Posterior vena cava (tissue), 2 donors: ENCODE results near the gene DELE1. TPM values are rescaled to one million over a fixed set of nuclear protein-coding genes. Genes with fewer than 3 reads are reported as not detected.
A peak's percentile ranks its signal among the peaks of the same experiment; 100 is the strongest.
"Not testable (repeated sequence)": the region's sequence is repeated elsewhere in the genome, so short reads cannot be mapped to it uniquely, and the experiment has no call there.

Experiments
- DNase-seq: peaks from one replicate; pipeline ENCODE4 v3.0.0-alpha.2; 2020; ENCODE audit warnings: low spot score
- intact Hi-C, 2 donors: fragments of 100-400 bp; cut with DNase I; formaldehyde crosslinking; loops; one replicate each; pipeline versions ENCODE4 v1.14.1 to v1.14.2; 2022 to 2023
- total RNA-seq, 2 donors: library from RNA; stranded (reverse); fragmentation: NEBNext Ultra II Directional; extraction: Animal tissue kit (Norgen Biotek cat#: 25700); gene quantifications; one replicate each; pipeline ENCODE4 v1.2.1, GENCODE V29; 2021
- donor health status: DM: yes; HTN: yes; CAD: no.
- donor health status: DM: yes; HTN: yes; CAD: no.

The DELE1 gene
- total RNA-seq, 2 donors from 2014 or later, result 46.4 to 49.6 TPM

- intact Hi-C loops, result no loop called here
Measured at GRCh38 chr5:141915881-141916336, 7.8 kb upstream of the DELE1 start.

GRCh38 chr5:141916522-141916921, 7.1 kb upstream of the DELE1 start:
- DNase-seq, result no peak
- intact Hi-C loops, result no loop called here

More at GRCh38 chr5:141915881-141916336, 7.8 kb upstream of the DELE1 start:
- no peak for DNase-seq

DNA sequence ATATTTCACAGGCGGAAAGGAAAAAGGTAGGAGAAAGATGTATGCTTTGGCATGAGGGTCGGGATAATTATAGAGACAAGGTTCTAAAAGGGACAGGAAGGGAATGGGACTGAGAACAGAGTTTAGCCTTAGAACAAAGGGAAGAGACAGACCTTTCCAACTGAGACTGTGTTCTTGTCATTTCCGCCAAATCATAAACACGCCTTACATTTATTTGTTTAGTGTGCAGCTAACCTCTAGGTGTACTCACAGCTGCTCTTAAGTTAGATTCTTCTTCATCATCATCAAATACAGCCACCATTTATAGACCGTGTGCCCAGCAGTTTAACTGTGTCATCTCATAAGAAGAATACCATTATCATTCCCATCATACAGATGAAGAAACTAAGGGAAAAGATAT, 5.9 kb upstream of the DELE1 start:
- intact Hi-C loops, result no loop called here
- no peak for DNase-seq

GRCh38 chr5:141919218-141920119, 4.2 kb upstream of the DELE1 start:
- peak; percentile 15 for DNase-seq
- intact Hi-C loops, result no loop called here

DNA sequence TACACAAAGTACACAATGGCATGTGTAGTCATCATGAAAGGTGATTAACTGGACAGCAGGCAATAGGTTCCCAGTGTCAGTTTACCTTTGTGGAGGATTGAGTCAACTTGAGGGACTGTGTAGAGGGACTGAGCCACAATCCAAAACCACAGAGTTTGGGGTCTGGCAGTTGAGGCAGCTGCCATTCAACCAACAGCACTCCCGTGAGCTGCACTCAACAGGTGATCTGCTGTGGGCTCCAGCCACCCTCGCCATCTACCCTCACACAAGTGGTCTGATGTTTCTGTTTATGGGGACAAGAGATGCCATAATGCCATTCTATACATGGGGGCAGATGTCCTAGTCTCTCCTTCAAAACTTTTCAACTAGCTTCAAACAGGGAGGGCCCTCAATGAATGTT, 2.9 kb upstream of the DELE1 start:
- peak; percentile 58 for DNase-seq
- intact Hi-C loops, result no loop called here

GRCh38 chr5:141922827-141923447, 734 bp upstream of the DELE1 start:
- intact Hi-C loops, result not testable (repeated sequence)
- peak; percentile 69 for DNase-seq

- intact Hi-C loops, result no loop called here
Measured at GRCh38 chr5:141926434-141926833, 2.8 kb downstream of the DELE1 start.

DNA sequence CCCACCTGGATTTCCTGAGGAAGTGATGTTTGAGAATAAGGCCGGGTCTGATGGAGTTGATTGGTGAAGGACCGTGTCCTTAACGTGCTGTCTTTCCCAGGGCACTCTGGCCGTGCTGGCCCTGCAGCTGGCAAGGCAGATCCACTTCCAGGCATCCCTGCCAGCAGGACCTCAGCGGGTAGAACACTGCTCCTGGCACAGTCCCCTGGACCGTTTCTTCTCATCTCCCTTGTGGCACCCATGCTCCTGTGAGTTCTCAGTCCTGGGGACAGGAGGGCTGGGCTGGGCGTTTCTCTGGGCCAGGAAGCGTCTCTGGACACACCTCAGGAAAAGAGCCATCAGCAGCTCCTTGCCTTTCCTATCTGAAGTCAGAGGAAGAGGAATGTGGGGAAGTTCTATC, 4.4 kb downstream of the DELE1 start:
- intact Hi-C loops, result no loop called here
- DNase-seq, result no peak

More at GRCh38 chr5:141926434-141926833, 2.8 kb downstream of the DELE1 start:
- no peak for DNase-seq

DNA sequence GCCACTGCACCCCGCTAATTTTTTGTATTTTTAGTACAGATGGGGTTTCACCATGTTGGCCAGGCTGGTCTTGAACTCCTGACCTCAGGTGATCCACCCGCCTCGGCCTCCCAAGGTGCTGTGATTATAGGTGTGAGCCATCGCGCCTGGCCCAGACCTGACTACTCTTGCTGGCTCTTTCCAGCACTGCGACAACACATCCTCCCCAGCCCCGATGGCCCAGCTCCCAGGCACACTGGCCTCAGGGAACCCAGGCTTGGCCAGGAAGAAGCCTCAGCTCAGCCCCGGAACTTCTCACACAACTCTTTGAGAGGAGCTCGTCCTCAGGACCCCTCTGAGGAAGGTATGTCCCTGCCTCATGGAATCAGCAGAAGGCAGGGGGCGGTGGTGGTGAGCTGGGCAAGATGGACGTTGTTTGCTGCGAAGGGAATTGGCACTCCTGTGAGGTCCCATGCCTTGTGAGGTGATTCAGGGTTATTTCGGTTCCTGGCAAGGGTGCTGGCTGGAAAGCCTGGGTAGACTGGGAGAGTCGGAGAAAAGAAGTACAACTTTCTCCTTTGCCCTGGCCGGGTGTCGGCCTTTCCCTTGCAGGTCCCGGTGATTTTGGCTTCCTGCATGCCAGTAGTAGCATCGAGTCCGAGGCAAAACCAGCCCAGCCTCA, 5.9 kb downstream of the DELE1 start:
- DNase-seq, result no peak
- intact Hi-C loops, result no loop called here

DNA sequence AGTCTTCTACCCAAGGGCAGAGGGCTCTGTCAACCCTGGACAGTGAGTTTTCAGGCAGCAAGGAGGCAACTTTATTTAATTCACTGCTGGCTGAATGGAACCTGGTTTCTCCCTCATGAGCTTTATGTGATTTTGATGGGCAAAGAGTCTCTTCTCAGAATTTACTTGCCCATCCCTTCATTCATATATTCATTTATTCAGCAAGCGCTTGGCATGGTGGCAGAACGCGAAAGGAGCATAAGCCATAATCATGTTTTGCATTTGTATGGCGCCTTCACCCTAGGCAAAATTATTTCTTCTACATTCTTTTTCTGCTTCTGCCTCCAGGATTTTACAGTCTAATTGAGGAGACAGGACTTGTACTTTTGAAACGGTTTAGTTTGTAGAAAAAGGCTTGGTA, 8.0 kb downstream of the DELE1 start:
- intact Hi-C loops, result no loop called here

GRCh38 chr5:141933151-141933550, 9.5 kb downstream of the DELE1 start:
- DNase-seq, result no peak
- intact Hi-C loops, result no loop called here

More for the DNA sequence above, 8.0 kb downstream of the DELE1 start:
- DNase-seq, result no peak

- DNase-seq, result no peak
- intact Hi-C loops, result no loop called here
Measured at GRCh38 chr5:141934099-141934844, 10.6 kb downstream of the DELE1 start.

- no peak for DNase-seq
- intact Hi-C loops, result no loop called here
Measured at GRCh38 chr5:141935538-141935937, 11.9 kb downstream of the DELE1 start.

DNA sequence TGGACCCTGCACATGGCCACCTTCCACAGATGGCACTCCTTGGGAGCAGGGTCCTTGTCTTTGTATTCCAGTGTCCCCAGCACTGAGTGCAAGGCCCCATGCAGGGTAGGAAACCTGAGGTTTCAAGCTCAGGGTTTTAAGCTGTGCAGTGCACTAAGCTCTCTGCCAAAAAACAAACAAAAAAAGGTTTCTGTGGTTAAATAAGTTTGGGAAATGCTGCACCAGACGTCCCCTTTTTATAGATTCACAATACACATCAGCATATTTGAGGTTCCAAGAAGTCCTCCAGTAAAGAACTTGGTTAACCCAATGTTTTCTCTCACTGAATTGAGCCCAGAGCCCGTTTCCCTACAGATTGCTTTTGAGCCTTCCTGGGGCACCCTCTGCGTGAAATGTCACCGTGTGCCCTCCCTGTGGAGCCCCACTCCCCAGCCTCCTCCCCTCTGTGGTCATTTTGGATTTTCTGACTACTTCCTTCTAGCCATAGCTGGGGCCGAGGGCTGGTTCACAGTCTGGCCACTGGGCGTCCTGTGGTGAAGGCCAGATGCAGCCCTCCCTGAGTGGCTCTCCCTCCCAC, 17.1 kb downstream of the DELE1 start:
- intact Hi-C loops, result no loop called here
- DNase-seq, result no peak

GRCh38 chr5:141941307-141941706, 17.6 kb downstream of the DELE1 start:
- intact Hi-C loops, result no loop called here
- no peak for DNase-seq

GRCh38 chr5:141941779-141942178, 18.1 kb downstream of the DELE1 start:
- intact Hi-C loops, result no loop called here
- no peak for DNase-seq

DNA sequence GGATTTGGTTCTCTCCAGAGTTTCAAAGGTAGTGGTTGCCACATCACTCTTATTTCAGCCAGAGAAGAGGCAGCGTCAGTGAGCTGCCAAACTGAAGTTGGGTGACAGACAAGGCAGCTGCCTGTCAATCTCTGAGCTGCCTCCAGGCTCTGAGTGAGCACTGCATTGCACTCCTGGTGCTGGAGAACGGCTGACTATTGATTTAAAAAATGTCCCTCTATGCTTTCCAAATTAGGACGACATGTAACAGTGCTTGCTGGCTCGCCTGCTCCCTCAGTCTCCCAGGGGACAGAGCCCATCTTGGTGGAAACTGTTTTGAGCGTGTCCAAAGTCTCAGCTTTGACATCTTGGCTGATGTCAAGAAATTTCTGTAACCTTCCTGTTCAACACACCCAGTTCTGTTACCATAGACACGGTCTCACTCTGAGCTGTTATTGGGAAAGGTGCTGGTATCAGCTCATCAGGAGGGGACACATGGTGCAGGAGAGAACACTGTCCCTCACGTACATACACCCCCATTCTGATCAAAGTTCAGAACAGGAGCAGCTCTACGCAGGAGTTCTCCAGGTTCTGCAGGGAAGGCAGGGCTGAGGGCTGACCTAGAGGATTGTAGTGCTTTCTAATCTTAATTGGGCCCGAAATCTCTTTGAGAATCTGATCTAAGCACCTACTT, 18.6 kb downstream of the DELE1 start:
- DNase-seq, result no peak
- intact Hi-C loops, result no loop called here

DNA sequence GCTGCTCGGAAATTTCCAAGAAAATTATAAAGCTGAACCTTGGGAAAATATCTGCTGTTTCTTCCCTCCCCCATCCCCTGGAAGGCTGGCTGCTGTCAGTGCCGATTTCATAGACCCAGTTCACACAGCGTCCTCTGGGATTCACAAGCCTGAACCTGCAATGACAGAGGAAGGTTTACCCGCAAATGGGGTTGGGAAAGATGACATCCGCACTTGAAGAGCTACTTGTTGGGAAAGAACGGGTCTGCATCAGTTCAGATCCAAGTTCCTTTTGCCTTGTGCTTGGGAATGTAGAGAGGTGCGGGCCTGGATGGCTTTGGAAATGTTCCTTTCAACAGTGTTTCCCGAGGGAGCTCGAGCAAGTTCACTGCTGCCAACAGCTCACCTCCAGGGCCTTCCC, 20.4 kb downstream of the DELE1 start:
- intact Hi-C loops, result no loop called here

More for the DNA sequence above, 20.4 kb downstream of the DELE1 start:
- DNase-seq, result no peak
